ENCODE results near the gene SLC39A7.

DNA sequence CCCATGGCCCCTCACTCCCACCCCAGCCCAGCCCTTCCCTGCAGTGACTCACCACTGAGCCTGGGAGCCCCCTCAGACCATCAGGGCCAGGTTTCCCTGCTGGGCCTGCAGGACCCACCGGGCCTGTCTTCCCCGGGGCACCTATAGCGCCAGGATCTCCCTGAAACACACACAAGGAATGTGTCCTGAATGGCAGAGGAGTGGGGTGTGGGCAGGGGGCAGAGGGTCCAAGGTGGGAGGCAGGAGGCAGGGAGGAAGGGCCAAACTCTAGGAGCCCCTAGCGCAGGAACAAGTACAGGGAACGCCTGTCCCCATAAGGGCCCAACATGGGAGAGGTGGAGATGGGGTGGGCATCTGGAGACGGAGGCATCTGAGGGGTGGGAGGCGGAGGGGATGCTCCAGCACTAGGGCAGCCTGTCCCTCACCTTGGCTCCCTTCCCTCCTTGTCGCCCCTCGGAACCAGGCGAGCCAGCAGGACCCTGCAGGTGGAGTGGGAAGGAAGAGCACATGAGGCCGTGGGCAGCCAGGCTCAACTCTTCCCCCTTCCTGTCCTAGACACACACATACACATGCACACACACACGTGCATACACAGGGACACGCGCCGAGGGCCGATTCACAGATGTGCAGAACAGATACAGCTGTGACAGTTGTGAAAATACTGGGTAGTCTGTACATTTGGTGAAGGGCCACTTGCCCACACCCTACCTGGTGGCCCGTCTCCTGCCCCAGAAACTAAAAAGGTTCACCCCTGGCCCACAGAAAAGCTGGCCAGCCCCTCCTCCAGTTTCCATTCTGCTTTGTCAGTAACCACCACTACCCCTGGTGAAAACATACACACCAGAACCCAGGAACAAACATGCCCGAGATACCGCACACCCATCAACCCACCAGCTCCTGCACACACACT is 33.0 kb upstream of the SLC39A7 start:
- TF ChIP-seq CTCF (IDR thresholded peaks at IDR 0.05; ENCODE audit: low read length) (no peak), EZH2 (IDR thresholded peaks at IDR 0.05; ENCODE audit: borderline replicate concordance, low read length) (no peak)
